HCT116 (cell line): ENCODE measurements around the gene KRT222. TPM values are rescaled to one million over a fixed set of nuclear protein-coding genes. Genes with fewer than 3 reads are reported as not detected.

Experiments
- ATAC-seq: fragments of 200-7000 bp; cut with Tn5 transposase; 2 replicates; pipeline ENCODE4 v1.9.1; 2020; ENCODE audit warnings: mild to moderate bottlenecking, moderate library complexity
- BruUV-seq: library from RNA; stranded (reverse); fragments of 400-500 nt; replicated peaks from 2 replicates; lab custom pipeline; 2021; lab: Mats Ljungman, UMichigan
- CTCF ChIA-PET: fragments of 300-600 bp; sonication (Branson Sonifier 250); formaldehyde crosslinking; loops from one replicate; lab custom pipeline; 2021; ENCODE audit warnings: antibody characterized with exemption; lab: Charles Lee
- POLR2A ChIA-PET: fragments of 300-600, 350-600 bp; sonication (Branson Sonifier 250); formaldehyde crosslinking; loops from one replicate; lab custom pipeline; 2021; ENCODE audit warnings: antibody characterized with exemption; lab: Charles Lee
- RAD21 ChIA-PET, 2 experiments: fragments of 300-600 bp; sonication (Branson Sonifier 250); formaldehyde crosslinking; loops; one replicate each; lab custom pipeline; 2023; ENCODE audit warnings: low total read pairs in 2 of 2; ENCODE audit not compliant: uncharacterized antibody in 2 of 2, unreplicated experiment in 2 of 2, low non-redundant PET in 1 of 2; lab: Charles Lee
- DNase-seq: peaks from one replicate; pipeline ENCODE4 v3.0.0-alpha.2; 2010; ENCODE audit warnings: low read depth, low spot score
- H2AFZ ChIP-seq: fragments of 200-600 bp; shearing (Covaris generic), sonication (generic); 2 replicates; pipeline ENCODE4 v1.6.1; 2017; ENCODE audit warnings: low read depth, mixed run types, mixed read lengths, antibody characterized with exemption, low read length; ENCODE audit not compliant: poor library complexity, severe bottlenecking
- H3K27ac ChIP-seq: 2 replicates; pipeline ENCODE4 v1.5.1; 2012; ENCODE audit warnings: low read depth, low read length
- H3K27me3 ChIP-seq: fragments of 200-600 bp; sonication (generic); 2 replicates; pipeline ENCODE4 v1.6.1; 2016; ENCODE audit warnings: mixed run types, low read length, mixed read lengths; ENCODE audit not compliant: insufficient read depth
- H3K36me3 ChIP-seq, 2 experiments: fragments of 200-500 bp in 1 of 2; fragments of 200-600 bp in 1 of 2; sonication (Bioruptor generic) in 1 of 2; sonication (generic) in 1 of 2; 2 replicates each; pipeline versions ENCODE4 v1.5.1 to v1.6.1; 2014 to 2016; ENCODE audit warnings: low read length in 2 of 2, inconsistent platforms in 1 of 2, mixed read lengths in 1 of 2, mixed run types in 1 of 2; ENCODE audit not compliant: insufficient read depth in 2 of 2, control insufficient read depth in 1 of 2
- H3K4me1 ChIP-seq, 2 experiments: fragments of 200-600 bp in 1 of 2; sonication (generic) in 1 of 2; 2 replicates each; pipeline versions ENCODE4 v1.5.1 to v1.6.1; 2012 to 2017; ENCODE audit warnings: low read length in 2 of 2, inconsistent platforms in 1 of 2, mild to moderate bottlenecking in 1 of 2, mixed read lengths in 1 of 2, mixed run types in 1 of 2, moderate library complexity in 1 of 2; ENCODE audit not compliant: insufficient read depth in 2 of 2, control insufficient read depth in 1 of 2
- H3K4me2 ChIP-seq: fragments of 200-600 bp; sonication (generic); 2 replicates; pipeline ENCODE4 v1.6.1; 2017; ENCODE audit warnings: mixed run types, low read length, mixed read lengths
- H3K4me3 ChIP-seq, 2 experiments: fragments of 200-600 bp in 1 of 2; sonication (generic) in 1 of 2; replicated peaks in 1 of 2; 2 replicates each; pipeline ENCODE4 v1.5.1; 2011 to 2016; ENCODE audit warnings: low read length in 2 of 2, control low read depth in 1 of 2, low read depth in 1 of 2, mild to moderate bottlenecking in 1 of 2, mixed read lengths in 1 of 2, mixed run types in 1 of 2
- H3K79me2 ChIP-seq: fragments of 200-600 bp; sonication (generic); 2 replicates; pipeline ENCODE4 v1.6.1; 2017; ENCODE audit warnings: mild to moderate bottlenecking, mixed run types, low read length, moderate library complexity, mixed read lengths; ENCODE audit not compliant: insufficient read depth
- H3K9ac ChIP-seq: fragments of 200-600 bp; sonication (generic); 2 replicates; pipeline ENCODE4 v1.6.1; 2016; ENCODE audit warnings: low read length, mixed read lengths
- H3K9me2 ChIP-seq: fragments of 200-600 bp; sonication (generic), shearing (Covaris generic); 2 replicates; pipeline ENCODE4 v1.6.1; 2017; ENCODE audit warnings: mixed run types, mild to moderate bottlenecking, moderate library complexity; ENCODE audit not compliant: insufficient read depth
- H3K9me3 ChIP-seq, 2 experiments: fragments of 200-500 bp in 1 of 2; fragments of 200-600 bp in 1 of 2; sonication (Bioruptor generic) in 1 of 2; sonication (generic) in 1 of 2; 2 replicates each; pipeline ENCODE4 v1.6.1; 2014 to 2017; ENCODE audit warnings: low read length in 2 of 2, mixed read lengths in 2 of 2, inconsistent platforms in 1 of 2, low read depth in 1 of 2, mild to moderate bottlenecking in 1 of 2, mixed run types in 1 of 2, moderate library complexity in 1 of 2; ENCODE audit not compliant: control insufficient read depth in 1 of 2, insufficient read depth in 1 of 2
- H4K20me1 ChIP-seq: fragments of 200-600 bp; sonication (generic), shearing (Covaris generic); 2 replicates; pipeline ENCODE4 v1.6.1; 2017; ENCODE audit warnings: mixed run types, mild to moderate bottlenecking, moderate library complexity; ENCODE audit not compliant: insufficient read depth
- EZH2phosphoT487 ChIP-seq: fragments of 200-600 bp; IDR thresholded peaks from 2 replicates; pipeline ENCODE4 v1.6.1; 2018; ENCODE audit warnings: antibody characterized with exemption, borderline replicate concordance
- FOSL1 ChIP-seq: IDR thresholded peaks from 2 replicates; pipeline ENCODE4 v1.6.1; 2012; ENCODE audit warnings: low read depth
- POLR2A ChIP-seq: IDR thresholded peaks from 2 replicates; pipeline ENCODE4 v1.7.0; 2011; ENCODE audit warnings: borderline replicate concordance; ENCODE audit not compliant: insufficient read depth, insufficient read length; ENCODE audit errors: extremely low read depth
- POLR2AphosphoS5 ChIP-seq: IDR thresholded peaks from 2 replicates; pipeline ENCODE4 v1.6.1; 2011; ENCODE audit warnings: mild to moderate bottlenecking, low read depth, low read length, moderate library complexity
- RAD21 ChIP-seq: IDR thresholded peaks from 2 replicates; pipeline ENCODE4 v1.6.1; 2012; ENCODE audit warnings: low read depth, mild to moderate bottlenecking
- SIN3A ChIP-seq: IDR thresholded peaks from 2 replicates; pipeline ENCODE4 v1.6.1; 2012; ENCODE audit warnings: low read depth
- SRF ChIP-seq: IDR thresholded peaks from 2 replicates; pipeline ENCODE4 v1.6.1; 2012; ENCODE audit warnings: low read depth
- intact Hi-C: fragments of 100-400 bp; cut with micrococcal nuclease; formaldehyde crosslinking; loops from 2 replicates; pipeline ENCODE4 v1.10.0; 2022
- total RNA-seq: library from RNA; stranded (reverse); gene quantifications from one replicate; pipeline ENCODE4 v1.2.1, GENCODE V29; 2021; ENCODE audit not compliant: unreplicated experiment
- TF ChIP-seq, protein P1 (sequence below): IDR thresholded peaks from 2 replicates; pipeline ENCODE4 v1.6.1; 2012
- TF ChIP-seq, protein P2 (sequence below): IDR thresholded peaks from 2 replicates; pipeline ENCODE4 v1.6.1; 2011; ENCODE audit warnings: mild to moderate bottlenecking, low read length, moderate library complexity; ENCODE audit not compliant: insufficient replicate concordance; ENCODE audit errors: extremely low read depth
- TF ChIP-seq, protein P3 (sequence below), 3 experiments: fragments of 200-600 bp in 1 of 3; sonication (generic) in 1 of 3; IDR thresholded peaks in 2 of 3; conservative IDR thresholded peaks in 1 of 3; 2 replicates each; pipeline ENCODE4 v1.5.1; 2012 to 2017; ENCODE audit warnings: low read depth in 2 of 3, low read length in 2 of 3, antibody characterized with exemption in 1 of 3, borderline replicate concordance in 1 of 3, control low read depth in 1 of 3, mild to moderate bottlenecking in 1 of 3, mixed read lengths in 1 of 3, mixed run types in 1 of 3, moderate library complexity in 1 of 3; ENCODE audit not compliant: insufficient read depth in 1 of 3

KRT222 gene
- total RNA-seq, 1 experiment from 2014 or later: 5.0 TPM

DNA sequence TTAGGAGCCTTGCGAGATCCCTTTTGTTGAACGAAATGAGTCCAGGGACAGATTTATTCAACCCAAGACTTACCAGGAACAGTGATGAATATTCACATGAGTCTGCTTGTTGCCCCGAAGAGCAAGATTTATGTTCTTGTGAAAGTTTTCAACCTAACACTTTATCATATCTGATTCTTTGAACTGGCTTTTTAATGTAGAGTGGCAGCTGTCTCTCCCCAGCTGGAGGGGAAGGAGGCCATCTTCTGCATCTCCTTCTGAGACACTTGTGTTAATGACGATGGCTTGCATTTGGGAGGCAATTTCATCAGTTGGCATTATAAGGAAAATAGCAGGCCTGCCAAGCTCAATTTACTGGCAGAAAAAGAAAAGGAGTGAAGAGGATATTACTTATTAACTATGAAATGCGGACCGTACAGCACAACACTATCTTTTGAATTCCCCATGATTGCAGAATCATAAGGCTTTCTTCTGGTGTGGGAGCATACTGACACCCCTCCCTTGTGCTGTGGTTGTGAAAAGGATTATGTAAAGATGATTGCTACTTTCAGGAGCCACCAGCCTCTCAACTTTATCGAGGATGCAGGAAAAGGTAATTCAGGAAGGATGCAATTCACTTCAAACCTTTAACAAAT, 53.0 kb downstream of the KRT222 start:
- intact Hi-C loops: loop anchor here (10.0 kb wide), 1 partner anchor 933 kb away; no protein-coding TSS in a partner anchor
- H3K4me3 ChIP-seq: no peak overlapping the region
- H4K20me1 ChIP-seq: no peaks in the 10 kb centered on the region
- no peak overlapping the region for H3K27ac ChIP-seq
- no peak for DNase-seq
- TF ChIP-seq SIN3A (no peak), POLR2A (no peak), EZH2phosphoT487 (no peak), SRF (no peak), FOSL1 (no peak), RAD21 (no peak), POLR2AphosphoS5 (no peak)
- TF ChIP-seq, protein P1, sequence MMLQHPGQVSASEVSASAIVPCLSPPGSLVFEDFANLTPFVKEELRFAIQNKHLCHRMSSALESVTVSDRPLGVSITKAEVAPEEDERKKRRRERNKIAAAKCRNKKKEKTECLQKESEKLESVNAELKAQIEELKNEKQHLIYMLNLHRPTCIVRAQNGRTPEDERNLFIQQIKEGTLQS: no peak
- TF ChIP-seq, protein P2, sequence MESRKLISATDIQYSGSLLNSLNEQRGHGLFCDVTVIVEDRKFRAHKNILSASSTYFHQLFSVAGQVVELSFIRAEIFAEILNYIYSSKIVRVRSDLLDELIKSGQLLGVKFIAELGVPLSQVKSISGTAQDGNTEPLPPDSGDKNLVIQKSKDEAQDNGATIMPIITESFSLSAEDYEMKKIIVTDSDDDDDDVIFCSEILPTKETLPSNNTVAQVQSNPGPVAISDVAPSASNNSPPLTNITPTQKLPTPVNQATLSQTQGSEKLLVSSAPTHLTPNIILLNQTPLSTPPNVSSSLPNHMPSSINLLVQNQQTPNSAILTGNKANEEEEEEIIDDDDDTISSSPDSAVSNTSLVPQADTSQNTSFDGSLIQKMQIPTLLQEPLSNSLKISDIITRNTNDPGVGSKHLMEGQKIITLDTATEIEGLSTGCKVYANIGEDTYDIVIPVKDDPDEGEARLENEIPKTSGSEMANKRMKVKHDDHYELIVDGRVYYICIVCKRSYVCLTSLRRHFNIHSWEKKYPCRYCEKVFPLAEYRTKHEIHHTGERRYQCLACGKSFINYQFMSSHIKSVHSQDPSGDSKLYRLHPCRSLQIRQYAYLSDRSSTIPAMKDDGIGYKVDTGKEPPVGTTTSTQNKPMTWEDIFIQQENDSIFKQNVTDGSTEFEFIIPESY: no peak
- TF ChIP-seq, protein P3, sequence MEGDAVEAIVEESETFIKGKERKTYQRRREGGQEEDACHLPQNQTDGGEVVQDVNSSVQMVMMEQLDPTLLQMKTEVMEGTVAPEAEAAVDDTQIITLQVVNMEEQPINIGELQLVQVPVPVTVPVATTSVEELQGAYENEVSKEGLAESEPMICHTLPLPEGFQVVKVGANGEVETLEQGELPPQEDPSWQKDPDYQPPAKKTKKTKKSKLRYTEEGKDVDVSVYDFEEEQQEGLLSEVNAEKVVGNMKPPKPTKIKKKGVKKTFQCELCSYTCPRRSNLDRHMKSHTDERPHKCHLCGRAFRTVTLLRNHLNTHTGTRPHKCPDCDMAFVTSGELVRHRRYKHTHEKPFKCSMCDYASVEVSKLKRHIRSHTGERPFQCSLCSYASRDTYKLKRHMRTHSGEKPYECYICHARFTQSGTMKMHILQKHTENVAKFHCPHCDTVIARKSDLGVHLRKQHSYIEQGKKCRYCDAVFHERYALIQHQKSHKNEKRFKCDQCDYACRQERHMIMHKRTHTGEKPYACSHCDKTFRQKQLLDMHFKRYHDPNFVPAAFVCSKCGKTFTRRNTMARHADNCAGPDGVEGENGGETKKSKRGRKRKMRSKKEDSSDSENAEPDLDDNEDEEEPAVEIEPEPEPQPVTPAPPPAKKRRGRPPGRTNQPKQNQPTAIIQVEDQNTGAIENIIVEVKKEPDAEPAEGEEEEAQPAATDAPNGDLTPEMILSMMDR (IDR thresholded peaks at IDR 0.05 in 2 of 3, conservative IDR thresholded peaks at IDR 0.05 in 1 of 3; ENCODE audit: borderline replicate concordance in 1 of 3, insufficient read depth in 1 of 3, low read depth in 2 of 3, low read length in 2 of 3): no peak
- H3K9me3 ChIP-seq: no peaks in the 10 kb centered on the region
- no peak overlapping the region for H3K4me2 ChIP-seq
- H3K27me3 ChIP-seq: no peaks in the 10 kb centered on the region
- H3K79me2 ChIP-seq: no peaks in the 10 kb centered on the region
- peaks cover 0 to 10% of the 10 kb centered on the region in 2 experiments; a peak in 1 of 4 replicates for H3K4me1 ChIP-seq
- H3K9me2 ChIP-seq: no peaks in the 10 kb centered on the region
- no peak overlapping the region for H3K9ac ChIP-seq
- CTCF ChIA-PET: interaction anchor here (1.3 kb wide), 1 partner anchor 8 kb away, joined by 3 read pairs; no protein-coding TSS in a partner anchor
- POLR2A ChIA-PET: no interaction called here
- no TSS peak for BruUV-seq
- ATAC-seq: no peak
- H2AFZ ChIP-seq: no peak overlapping the region
- no peaks in the 10 kb centered on the region for H3K36me3 ChIP-seq
- RAD21 ChIA-PET: no interaction called here
